HEK293 (cell line): ENCODE measurements around the gene DPH5.

ENCODE experiments used
- CTCF ChIA-PET: fragments of 350-600 bp; formaldehyde crosslinking; extraction: SDS; loops from one replicate; lab custom pipeline; 2021; ENCODE audit warnings: antibody characterized with exemption; lab: Yijun Ruan, JAX
- POLR2A ChIA-PET: fragments of 300-600 bp; formaldehyde crosslinking; extraction: SDS; loops from one replicate; lab custom pipeline; 2020; ENCODE audit warnings: antibody characterized with exemption, inconsistent platforms; lab: Yijun Ruan, JAX
- H3K27ac ChIP-seq: fragments of 200-500 bp; sonication (Bioruptor generic); 2 replicates; pipeline ENCODE4 v1.5.1; 2014; ENCODE audit warnings: low read depth, low read length, control low read depth, inconsistent platforms; ENCODE audit errors: extremely low read depth
- H3K36me3 ChIP-seq, 2 experiments: fragments of 200-500 bp in 1 of 2; sonication (Bioruptor generic) in 1 of 2; 1 replicate in 1 of 2; 2 replicates in 1 of 2; pipeline ENCODE4 v1.5.1; 2014 to 2017; ENCODE audit warnings: inconsistent platforms in 2 of 2, low read length in 2 of 2; ENCODE audit not compliant: control insufficient read depth in 2 of 2, insufficient read depth in 1 of 2
- H3K4me1 ChIP-seq: fragments of 200-500 bp; sonication (Bioruptor generic); 2 replicates; pipeline ENCODE4 v1.5.1; 2014; ENCODE audit warnings: mild to moderate bottlenecking, low read length, inconsistent platforms; ENCODE audit not compliant: control insufficient read depth, insufficient read depth
- H3K4me3 ChIP-seq: 2 replicates; pipeline ENCODE4 v1.5.1; 2011; ENCODE audit warnings: low read depth, mild to moderate bottlenecking, control low read depth, low read length, moderate library complexity
- H3K9me3 ChIP-seq: fragments of 200-500 bp; sonication (Bioruptor generic); 2 replicates; pipeline ENCODE4 v1.5.1; 2014; ENCODE audit warnings: low read depth, low read length, inconsistent platforms; ENCODE audit not compliant: control insufficient read depth, insufficient read depth
- MYNN ChIP-seq: fragments of 450-650 bp; formaldehyde crosslinking; IDR thresholded peaks from 2 replicates; pipeline ENCODE4 v1.5.1; 2016; ENCODE audit warnings: missing biosample characterization, missing genetic modification characterization, borderline replicate concordance
- PRDM1 ChIP-seq: fragments of 450-650 bp; formaldehyde crosslinking; IDR thresholded peaks from 2 replicates; pipeline ENCODE4; 2016; ENCODE audit warnings: missing biosample characterization, missing genetic modification characterization
- SCRT2 ChIP-seq: fragments of 450-650 bp; formaldehyde crosslinking; IDR thresholded peaks from 2 replicates; pipeline ENCODE4 v1.5.1; 2016; ENCODE audit warnings: missing biosample characterization, missing genetic modification characterization
- ZBTB8A ChIP-seq: fragments of 450-650 bp; formaldehyde crosslinking; IDR thresholded peaks from 2 replicates; pipeline ENCODE4 v1.5.1; 2016; ENCODE audit warnings: missing biosample characterization, missing genetic modification characterization
- ZNF248 ChIP-seq: fragments of 450-650 bp; formaldehyde crosslinking; IDR thresholded peaks from 2 replicates; pipeline ENCODE4 v1.5.1; 2017; ENCODE audit warnings: missing biosample characterization, missing genetic modification characterization
- ZNF350 ChIP-seq: fragments of 450-650 bp; formaldehyde crosslinking; IDR thresholded peaks from 2 replicates; pipeline ENCODE4 v1.5.0; 2017; ENCODE audit warnings: missing biosample characterization, mild to moderate bottlenecking, missing genetic modification characterization
- ZNF514 ChIP-seq: fragments of 450-650 bp; formaldehyde crosslinking; IDR thresholded peaks from 2 replicates; pipeline ENCODE4 v1.5.1; 2016; ENCODE audit warnings: missing biosample characterization, missing genetic modification characterization
- ZNF549 ChIP-seq: fragments of 450-650 bp; IDR thresholded peaks from 2 replicates; pipeline ENCODE4 v1.5.1; 2018; ENCODE audit warnings: missing biosample characterization, missing genetic modification characterization, mild to moderate bottlenecking, inconsistent platforms, moderate library complexity
- ZNF626 ChIP-seq: fragments of 450-650 bp; sonication (Bioruptor Pico); formaldehyde crosslinking; IDR thresholded peaks from 2 replicates; pipeline ENCODE4 v1.5.1; 2018; ENCODE audit warnings: missing biosample characterization, missing genetic modification characterization, inconsistent platforms
- ZNF629 ChIP-seq: fragments of 450-650 bp; formaldehyde crosslinking; IDR thresholded peaks from 2 replicates; pipeline ENCODE4 v1.5.1; 2017; ENCODE audit warnings: missing biosample characterization, missing genetic modification characterization
- ZNF777 ChIP-seq: fragments of 450-650 bp; formaldehyde crosslinking; IDR thresholded peaks from 2 replicates; pipeline ENCODE4 v1.5.1; 2017; ENCODE audit warnings: missing biosample characterization, missing genetic modification characterization, borderline replicate concordance
- ZNF830 ChIP-seq: fragments of 450-650 bp; IDR thresholded peaks from 2 replicates; pipeline ENCODE4 v1.5.0; 2018; ENCODE audit warnings: missing biosample characterization, missing genetic modification characterization, low read depth, mild to moderate bottlenecking, moderate library complexity
- ZSCAN16 ChIP-seq: fragments of 450-650 bp; formaldehyde crosslinking; IDR thresholded peaks from 2 replicates; pipeline ENCODE4 v1.5.1; 2016; ENCODE audit warnings: missing biosample characterization, missing genetic modification characterization
- TF ChIP-seq, protein P1 (sequence below): fragments of 450-650 bp; formaldehyde crosslinking; IDR thresholded peaks from 2 replicates; pipeline ENCODE4 v1.5.1; 2017; ENCODE audit warnings: missing biosample characterization, missing genetic modification characterization
- TF ChIP-seq, protein P2 (sequence below): fragments of 450-650 bp; formaldehyde crosslinking; IDR thresholded peaks from 2 replicates; pipeline ENCODE4 v1.5.1; 2016; ENCODE audit warnings: missing biosample characterization, missing genetic modification characterization, borderline replicate concordance
- TF ChIP-seq, protein P3 (sequence below): fragments of 450-650 bp; formaldehyde crosslinking; IDR thresholded peaks from 2 replicates; pipeline ENCODE4 v1.5.1; 2017; ENCODE audit warnings: missing biosample characterization, missing genetic modification characterization
- TF ChIP-seq, protein P4 (sequence below): fragments of 450-650 bp; formaldehyde crosslinking; IDR thresholded peaks from 2 replicates; pipeline ENCODE4 v1.5.1; 2017; ENCODE audit warnings: missing biosample characterization, missing genetic modification characterization

The DPH5 gene

DNA sequence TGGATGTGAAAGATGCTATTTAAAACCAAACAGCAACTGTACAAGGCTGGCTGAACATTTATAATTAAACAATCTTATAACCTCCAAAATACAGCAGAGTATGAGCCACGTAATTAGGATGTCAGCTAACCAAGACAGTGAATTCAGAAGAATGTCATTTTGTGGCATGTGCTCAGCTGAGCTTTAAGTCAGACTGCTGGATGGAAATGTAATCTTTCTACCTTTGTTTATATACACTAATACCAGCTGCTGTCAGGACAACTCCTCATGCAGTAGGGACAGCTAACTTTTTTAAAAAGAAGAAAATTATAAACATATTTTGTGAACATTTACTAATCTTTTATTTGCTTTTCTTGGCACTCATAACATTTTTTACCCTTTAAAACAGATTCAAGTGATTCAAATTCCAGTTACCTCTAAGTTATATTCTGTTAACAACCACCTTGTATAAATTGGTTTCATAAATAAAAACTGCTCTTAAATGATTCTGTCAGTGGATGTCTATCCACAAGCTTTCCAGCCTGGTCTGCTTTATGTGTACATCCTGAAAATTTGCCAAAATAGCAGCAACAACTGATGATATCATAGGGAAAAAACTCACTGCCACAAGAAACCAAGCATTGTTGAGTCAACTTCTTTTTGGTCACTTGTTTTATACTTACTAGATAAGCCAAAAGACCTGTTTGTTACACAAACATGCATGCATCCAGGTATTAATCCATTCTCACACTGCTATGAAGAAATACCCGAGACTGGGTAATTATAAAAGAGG is 36.1 kb downstream of the DPH5 start:
- peak; percentile 87 for TF ChIP-seq SCRT2 (tag by site-specific recombination)
- TF ChIP-seq ZNF629 = peak; percentile 31; the same call in 1 of the 2 replicates
- no peak for TF ChIP-seq MYNN
- no peak for TF ChIP-seq ZNF549 (tag by site-specific recombination)
- no peaks in the 10 kb centered on the region for H3K4me1 ChIP-seq
- ChIA-PET POLR2A (no interaction called here), CTCF (interaction anchor here (0.7 kb wide), 1 partner anchor 299 kb away, joined by 4 read pairs; no protein-coding TSS in a partner anchor)
- no peak overlapping the region for H3K27ac ChIP-seq
- peaks cover 14 to 31% of the 10 kb centered on the region in 2 experiments for H3K36me3 ChIP-seq
- no peaks in the 10 kb centered on the region for H3K9me3 ChIP-seq
- no peak overlapping the region for H3K4me3 ChIP-seq

DNA sequence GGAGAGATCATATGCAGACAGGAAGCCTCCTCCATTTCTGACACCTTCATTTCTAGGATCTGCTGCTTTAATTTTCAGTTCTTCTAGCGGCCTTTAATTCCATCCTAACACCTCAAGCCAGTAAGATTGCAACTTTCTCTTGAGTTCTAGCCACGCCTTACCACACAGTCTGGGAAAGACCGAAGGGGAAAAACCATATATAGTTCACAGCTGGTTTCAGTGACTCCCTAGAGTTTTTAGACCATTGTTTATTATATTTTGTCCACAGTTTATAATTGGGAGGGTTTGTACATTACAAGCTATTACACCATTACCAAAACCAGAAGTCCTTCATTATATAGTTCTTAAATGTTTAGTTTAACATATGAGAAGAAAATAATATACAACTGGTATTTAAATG is 37.5 kb downstream of the DPH5 start:
- H3K9me3 ChIP-seq = no peaks in the 10 kb centered on the region
- CTCF ChIA-PET = interaction anchor here (1.9 kb wide), 1 partner anchor 300 kb away, joined by 7 read pairs; no protein-coding TSS in a partner anchor
- TF ChIP-seq ZNF350 (tag by site-specific recombination) (no peak), ZNF777 (tag by site-specific recombination) (no peak), ZNF248 (tag by site-specific recombination) (no peak), ZNF830 (no peak)
- TF ChIP-seq, protein P1, sequence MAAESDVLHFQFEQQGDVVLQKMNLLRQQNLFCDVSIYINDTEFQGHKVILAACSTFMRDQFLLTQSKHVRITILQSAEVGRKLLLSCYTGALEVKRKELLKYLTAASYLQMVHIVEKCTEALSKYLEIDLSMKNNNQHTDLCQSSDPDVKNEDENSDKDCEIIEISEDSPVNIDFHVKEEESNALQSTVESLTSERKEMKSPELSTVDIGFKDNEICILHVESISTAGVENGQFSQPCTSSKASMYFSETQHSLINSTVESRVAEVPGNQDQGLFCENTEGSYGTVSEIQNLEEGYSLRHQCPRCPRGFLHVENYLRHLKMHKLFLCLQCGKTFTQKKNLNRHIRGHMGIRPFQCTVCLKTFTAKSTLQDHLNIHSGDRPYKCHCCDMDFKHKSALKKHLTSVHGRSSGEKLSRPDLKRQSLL (tag by site-specific recombination) = no peak
- no peak overlapping the region for H3K27ac ChIP-seq
- H3K36me3 ChIP-seq = peaks cover 14 to 30% of the 10 kb centered on the region in 2 experiments
- H3K4me3 ChIP-seq = no peak overlapping the region
- POLR2A ChIA-PET = no interaction called here
- no peaks in the 10 kb centered on the region for H3K4me1 ChIP-seq

DNA sequence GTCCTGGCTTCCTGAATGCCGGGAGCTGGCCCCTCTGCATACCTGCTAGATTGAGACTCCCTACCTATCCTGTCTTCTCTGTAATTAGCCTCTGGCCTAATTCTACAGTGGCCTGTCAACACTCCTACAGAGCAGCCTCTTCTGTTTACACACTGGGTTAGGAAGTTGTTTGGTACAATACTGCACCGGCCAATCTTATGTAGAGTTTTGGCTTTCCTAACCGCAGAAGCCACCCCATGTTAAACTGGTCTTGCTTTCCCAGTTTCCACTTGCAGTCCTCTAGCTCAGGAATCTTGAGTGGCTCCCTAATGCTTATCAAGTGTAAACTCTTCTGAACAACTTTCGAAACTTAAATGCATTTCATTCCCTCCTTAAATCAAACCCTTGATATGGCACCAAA is 42.8 kb downstream of the DPH5 start:
- H3K36me3 ChIP-seq = peaks cover 0 to 15% of the 10 kb centered on the region in 2 experiments; a peak in 1 of 3 replicates
- ChIA-PET CTCF (no interaction called here), POLR2A (interaction anchor here (0.7 kb wide), 1 partner anchor 14 kb away, joined by 6 read pairs; no protein-coding TSS in a partner anchor)

DNA sequence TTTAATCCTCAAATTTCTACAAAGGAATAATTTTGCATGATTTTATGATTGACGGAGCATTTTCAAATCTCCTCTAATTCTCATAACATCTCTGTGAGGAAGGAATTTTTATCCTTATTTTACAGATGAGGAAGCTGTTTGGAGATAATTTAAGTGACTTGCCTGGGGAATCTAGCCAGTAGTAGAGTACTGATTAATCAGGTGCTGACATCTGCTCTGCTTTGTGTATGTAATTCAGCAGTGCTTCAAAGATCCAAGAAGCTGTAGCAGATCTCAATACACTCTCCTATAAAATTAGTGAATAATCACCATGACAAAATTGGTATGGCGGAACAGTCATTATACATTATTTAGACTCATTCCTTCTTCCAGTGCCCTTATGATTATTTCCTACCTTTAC is 46.0 kb downstream of the DPH5 start:
- H3K27ac ChIP-seq = no peak overlapping the region
- H3K9me3 ChIP-seq = no peaks in the 10 kb centered on the region
- POLR2A ChIA-PET = no interaction called here
- no peak overlapping the region for H3K4me3 ChIP-seq
- H3K36me3 ChIP-seq = peaks cover 0 to 31% of the 10 kb centered on the region in 2 experiments; a peak in 2 of 3 replicates
- CTCF ChIA-PET = no interaction called here
- H3K4me1 ChIP-seq = no peaks in the 10 kb centered on the region
- TF ChIP-seq ZSCAN16 (tag by site-specific recombination) (no peak), ZNF626 (no peak), PRDM1 (no peak), ZBTB8A (tag by site-specific recombination) (no peak), ZNF248 (tag by site-specific recombination) (no peak)
- TF ChIP-seq, protein P2, sequence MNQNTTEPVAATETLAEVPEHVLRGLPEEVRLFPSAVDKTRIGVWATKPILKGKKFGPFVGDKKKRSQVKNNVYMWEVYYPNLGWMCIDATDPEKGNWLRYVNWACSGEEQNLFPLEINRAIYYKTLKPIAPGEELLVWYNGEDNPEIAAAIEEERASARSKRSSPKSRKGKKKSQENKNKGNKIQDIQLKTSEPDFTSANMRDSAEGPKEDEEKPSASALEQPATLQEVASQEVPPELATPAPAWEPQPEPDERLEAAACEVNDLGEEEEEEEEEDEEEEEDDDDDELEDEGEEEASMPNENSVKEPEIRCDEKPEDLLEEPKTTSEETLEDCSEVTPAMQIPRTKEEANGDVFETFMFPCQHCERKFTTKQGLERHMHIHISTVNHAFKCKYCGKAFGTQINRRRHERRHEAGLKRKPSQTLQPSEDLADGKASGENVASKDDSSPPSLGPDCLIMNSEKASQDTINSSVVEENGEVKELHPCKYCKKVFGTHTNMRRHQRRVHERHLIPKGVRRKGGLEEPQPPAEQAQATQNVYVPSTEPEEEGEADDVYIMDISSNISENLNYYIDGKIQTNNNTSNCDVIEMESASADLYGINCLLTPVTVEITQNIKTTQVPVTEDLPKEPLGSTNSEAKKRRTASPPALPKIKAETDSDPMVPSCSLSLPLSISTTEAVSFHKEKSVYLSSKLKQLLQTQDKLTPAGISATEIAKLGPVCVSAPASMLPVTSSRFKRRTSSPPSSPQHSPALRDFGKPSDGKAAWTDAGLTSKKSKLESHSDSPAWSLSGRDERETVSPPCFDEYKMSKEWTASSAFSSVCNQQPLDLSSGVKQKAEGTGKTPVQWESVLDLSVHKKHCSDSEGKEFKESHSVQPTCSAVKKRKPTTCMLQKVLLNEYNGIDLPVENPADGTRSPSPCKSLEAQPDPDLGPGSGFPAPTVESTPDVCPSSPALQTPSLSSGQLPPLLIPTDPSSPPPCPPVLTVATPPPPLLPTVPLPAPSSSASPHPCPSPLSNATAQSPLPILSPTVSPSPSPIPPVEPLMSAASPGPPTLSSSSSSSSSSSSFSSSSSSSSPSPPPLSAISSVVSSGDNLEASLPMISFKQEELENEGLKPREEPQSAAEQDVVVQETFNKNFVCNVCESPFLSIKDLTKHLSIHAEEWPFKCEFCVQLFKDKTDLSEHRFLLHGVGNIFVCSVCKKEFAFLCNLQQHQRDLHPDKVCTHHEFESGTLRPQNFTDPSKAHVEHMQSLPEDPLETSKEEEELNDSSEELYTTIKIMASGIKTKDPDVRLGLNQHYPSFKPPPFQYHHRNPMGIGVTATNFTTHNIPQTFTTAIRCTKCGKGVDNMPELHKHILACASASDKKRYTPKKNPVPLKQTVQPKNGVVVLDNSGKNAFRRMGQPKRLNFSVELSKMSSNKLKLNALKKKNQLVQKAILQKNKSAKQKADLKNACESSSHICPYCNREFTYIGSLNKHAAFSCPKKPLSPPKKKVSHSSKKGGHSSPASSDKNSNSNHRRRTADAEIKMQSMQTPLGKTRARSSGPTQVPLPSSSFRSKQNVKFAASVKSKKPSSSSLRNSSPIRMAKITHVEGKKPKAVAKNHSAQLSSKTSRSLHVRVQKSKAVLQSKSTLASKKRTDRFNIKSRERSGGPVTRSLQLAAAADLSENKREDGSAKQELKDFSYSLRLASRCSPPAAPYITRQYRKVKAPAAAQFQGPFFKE = no peak
- TF ChIP-seq, protein P3, sequence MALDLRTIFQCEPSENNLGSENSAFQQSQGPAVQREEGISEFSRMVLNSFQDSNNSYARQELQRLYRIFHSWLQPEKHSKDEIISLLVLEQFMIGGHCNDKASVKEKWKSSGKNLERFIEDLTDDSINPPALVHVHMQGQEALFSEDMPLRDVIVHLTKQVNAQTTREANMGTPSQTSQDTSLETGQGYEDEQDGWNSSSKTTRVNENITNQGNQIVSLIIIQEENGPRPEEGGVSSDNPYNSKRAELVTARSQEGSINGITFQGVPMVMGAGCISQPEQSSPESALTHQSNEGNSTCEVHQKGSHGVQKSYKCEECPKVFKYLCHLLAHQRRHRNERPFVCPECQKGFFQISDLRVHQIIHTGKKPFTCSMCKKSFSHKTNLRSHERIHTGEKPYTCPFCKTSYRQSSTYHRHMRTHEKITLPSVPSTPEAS (tag by site-specific recombination) = no peak
- TF ChIP-seq, protein P4, sequence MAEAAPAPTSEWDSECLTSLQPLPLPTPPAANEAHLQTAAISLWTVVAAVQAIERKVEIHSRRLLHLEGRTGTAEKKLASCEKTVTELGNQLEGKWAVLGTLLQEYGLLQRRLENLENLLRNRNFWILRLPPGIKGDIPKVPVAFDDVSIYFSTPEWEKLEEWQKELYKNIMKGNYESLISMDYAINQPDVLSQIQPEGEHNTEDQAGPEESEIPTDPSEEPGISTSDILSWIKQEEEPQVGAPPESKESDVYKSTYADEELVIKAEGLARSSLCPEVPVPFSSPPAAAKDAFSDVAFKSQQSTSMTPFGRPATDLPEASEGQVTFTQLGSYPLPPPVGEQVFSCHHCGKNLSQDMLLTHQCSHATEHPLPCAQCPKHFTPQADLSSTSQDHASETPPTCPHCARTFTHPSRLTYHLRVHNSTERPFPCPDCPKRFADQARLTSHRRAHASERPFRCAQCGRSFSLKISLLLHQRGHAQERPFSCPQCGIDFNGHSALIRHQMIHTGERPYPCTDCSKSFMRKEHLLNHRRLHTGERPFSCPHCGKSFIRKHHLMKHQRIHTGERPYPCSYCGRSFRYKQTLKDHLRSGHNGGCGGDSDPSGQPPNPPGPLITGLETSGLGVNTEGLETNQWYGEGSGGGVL (tag by site-specific recombination) = no peak

More for the DNA sequence above, 42.8 kb downstream of the DPH5 start:
- Histone ChIP-seq H3K27ac (no peak overlapping the region), H3K4me3 (no peak overlapping the region), H3K9me3 (no peaks in the 10 kb centered on the region), H3K4me1 (no peaks in the 10 kb centered on the region)
- TF ChIP-seq ZNF514 = no peak
